Measurements from ENCODE around the gene CEACAM4. TPM values are rescaled to one million over a fixed set of nuclear protein-coding genes. Genes with fewer than 3 reads are reported as not detected.

CEACAM4 gene
- total RNA-seq, 1 donor = not detected

GRCh38 chr19:41624515-41624914 is 2.4 kb downstream of the CEACAM4 start:
- Histone ChIP-seq H3K4me3 (ENCODE audit: insufficient read depth, low read length) (no peak overlapping the region), H3K36me3 (ENCODE audit: insufficient read depth, low read length) (no peaks in the 10 kb centered on the region), H3K9me3 (ENCODE audit: low read depth, low read length) (no peaks in the 10 kb centered on the region), H3K4me1 (ENCODE audit: insufficient read depth, low read length) (no peaks in the 10 kb centered on the region), H3K27me3 (ENCODE audit: insufficient read depth, low read length) (no peaks in the 10 kb centered on the region), H2AFZ (ENCODE audit: low read length) (no peak overlapping the region), H3K27ac (ENCODE audit: low read depth, low read length) (no peak overlapping the region), H3K79me2 (ENCODE audit: insufficient read depth, low read length) (no peaks in the 10 kb centered on the region), H3K4me2 (ENCODE audit: insufficient read depth, low read length) (no peak overlapping the region), H4K20me1 (ENCODE audit: insufficient read depth, low read length) (no peaks in the 10 kb centered on the region)
- no peak for DNase-seq (ENCODE audit: insufficient read length, low spot score, missing footprints)
- no peak for TF ChIP-seq CTCF (IDR thresholded peaks at IDR 0.05; ENCODE audit: extremely low read depth, low read depth, low read length)

GRCh38 chr19:41623360-41623759 is 3.5 kb downstream of the CEACAM4 start:
- H3K4me1 ChIP-seq (ENCODE audit: insufficient read depth, low read length) = no peaks in the 10 kb centered on the region
- H2AFZ ChIP-seq (ENCODE audit: low read length) = no peak overlapping the region
- H3K4me3 ChIP-seq (ENCODE audit: insufficient read depth, low read length) = no peak overlapping the region
- TF ChIP-seq CTCF (IDR thresholded peaks at IDR 0.05; ENCODE audit: extremely low read depth, low read depth, low read length) = no peak
- H3K4me2 ChIP-seq (ENCODE audit: insufficient read depth, low read length) = no peak overlapping the region
- H3K27ac ChIP-seq (ENCODE audit: low read depth, low read length) = no peak overlapping the region
- no peaks in the 10 kb centered on the region for H3K27me3 ChIP-seq (ENCODE audit: insufficient read depth, low read length)
- no peaks in the 10 kb centered on the region for H3K36me3 ChIP-seq (ENCODE audit: insufficient read depth, low read length)
- no peaks in the 10 kb centered on the region for H4K20me1 ChIP-seq (ENCODE audit: insufficient read depth, low read length)
- no peaks in the 10 kb centered on the region for H3K79me2 ChIP-seq (ENCODE audit: insufficient read depth, low read length)
- H3K9me3 ChIP-seq (ENCODE audit: low read depth, low read length) = no peaks in the 10 kb centered on the region
- no peak for DNase-seq (ENCODE audit: insufficient read length, low spot score, missing footprints)

GRCh38 chr19:41621654-41622053 is 5.2 kb downstream of the CEACAM4 start:
- no peak for TF ChIP-seq CTCF (IDR thresholded peaks at IDR 0.05; ENCODE audit: extremely low read depth, low read depth, low read length)
- Histone ChIP-seq H3K9me3 (ENCODE audit: low read depth, low read length) (no peaks in the 10 kb centered on the region), H3K27ac (ENCODE audit: low read depth, low read length) (no peak overlapping the region), H4K20me1 (ENCODE audit: insufficient read depth, low read length) (no peaks in the 10 kb centered on the region), H3K79me2 (ENCODE audit: insufficient read depth, low read length) (no peaks in the 10 kb centered on the region), H3K27me3 (ENCODE audit: insufficient read depth, low read length) (no peaks in the 10 kb centered on the region), H2AFZ (ENCODE audit: low read length) (no peak overlapping the region), H3K4me3 (ENCODE audit: insufficient read depth, low read length) (no peak overlapping the region), H3K36me3 (ENCODE audit: insufficient read depth, low read length) (no peaks in the 10 kb centered on the region), H3K4me2 (ENCODE audit: insufficient read depth, low read length) (no peak overlapping the region), H3K4me1 (ENCODE audit: insufficient read depth, low read length) (no peaks in the 10 kb centered on the region)
- DNase-seq (ENCODE audit: insufficient read length, low spot score, missing footprints) = no peak

- no peak overlapping the region for H2AFZ ChIP-seq (ENCODE audit: low read length)
- H3K4me1 ChIP-seq (ENCODE audit: insufficient read depth, low read length) = no peaks in the 10 kb centered on the region
- no peak for DNase-seq (ENCODE audit: insufficient read length, low spot score, missing footprints)
- H4K20me1 ChIP-seq (ENCODE audit: insufficient read depth, low read length) = no peaks in the 10 kb centered on the region
- no peak overlapping the region for H3K27ac ChIP-seq (ENCODE audit: low read depth, low read length)
- no peaks in the 10 kb centered on the region for H3K79me2 ChIP-seq (ENCODE audit: insufficient read depth, low read length)
- H3K27me3 ChIP-seq (ENCODE audit: insufficient read depth, low read length) = no peaks in the 10 kb centered on the region
- no peak overlapping the region for H3K4me3 ChIP-seq (ENCODE audit: insufficient read depth, low read length)
- no peak for TF ChIP-seq CTCF (IDR thresholded peaks at IDR 0.05; ENCODE audit: extremely low read depth, low read depth, low read length)
- H3K36me3 ChIP-seq (ENCODE audit: insufficient read depth, low read length) = no peaks in the 10 kb centered on the region
- H3K9me3 ChIP-seq (ENCODE audit: low read depth, low read length) = no peaks in the 10 kb centered on the region
- H3K4me2 ChIP-seq (ENCODE audit: insufficient read depth, low read length) = no peak overlapping the region
Measured at GRCh38 chr19:41621226-41621625, 5.6 kb downstream of the CEACAM4 start.

All from osteoblast (primary cell).